AG04450 (cell line): Measurements from ENCODE around the gene BCAR3. TPM values are rescaled to one million over a fixed set of nuclear protein-coding genes. Genes with fewer than 3 reads are reported as not detected.

ENCODE experiments used
- CTCF ChIA-PET: fragments of 300-600, 350-600 bp; formaldehyde crosslinking; extraction: SDS; loops from one replicate; lab custom pipeline; 2022; ENCODE audit warnings: antibody characterized with exemption, inconsistent platforms; lab: Charles Lee
- POLR2A ChIA-PET: fragments of 350-600 bp; formaldehyde crosslinking; extraction: SDS; loops from one replicate; lab custom pipeline; 2021; ENCODE audit warnings: antibody characterized with exemption, inconsistent platforms; lab: Yijun Ruan, JAX
- DNase-seq: peaks from one replicate; pipeline ENCODE4 v3.0.0-alpha.2; 2011; ENCODE audit warnings: low read depth, low spot score
- H3K27ac ChIP-seq: one replicate; pipeline ENCODE4 v1.5.1; 2012; ENCODE audit warnings: low read depth, low read length, control low read depth
- H3K27me3 ChIP-seq: one replicate; pipeline ENCODE4 v1.6.0; 2012; ENCODE audit warnings: low read length; ENCODE audit not compliant: control insufficient read depth, insufficient read depth
- H3K4me3 ChIP-seq: 2 replicates; pipeline ENCODE4 v1.5.1; 2011; ENCODE audit warnings: mild to moderate bottlenecking, low read depth, low read length, control low read depth
- H3K9me3 ChIP-seq: 2 replicates; pipeline ENCODE4 v1.5.1; 2012; ENCODE audit warnings: low read length; ENCODE audit not compliant: control insufficient read depth, insufficient read depth
- polyA plus RNA-seq: library from polyadenylated mRNA; depleted of rRNA; stranded (reverse); fragments of >200 nt; gene quantifications from 2 replicates; pipeline ENCODE4 v1.2.3, GENCODE V29; 2011
- TF ChIP-seq, protein P1 (sequence below): IDR thresholded peaks from 2 replicates; pipeline ENCODE4 v1.5.1; 2011; ENCODE audit warnings: low read depth, low read length, control low read depth, inconsistent platforms

BCAR3 gene
- polyA plus RNA-seq, 1 experiment, result 20.6 TPM

DNA sequence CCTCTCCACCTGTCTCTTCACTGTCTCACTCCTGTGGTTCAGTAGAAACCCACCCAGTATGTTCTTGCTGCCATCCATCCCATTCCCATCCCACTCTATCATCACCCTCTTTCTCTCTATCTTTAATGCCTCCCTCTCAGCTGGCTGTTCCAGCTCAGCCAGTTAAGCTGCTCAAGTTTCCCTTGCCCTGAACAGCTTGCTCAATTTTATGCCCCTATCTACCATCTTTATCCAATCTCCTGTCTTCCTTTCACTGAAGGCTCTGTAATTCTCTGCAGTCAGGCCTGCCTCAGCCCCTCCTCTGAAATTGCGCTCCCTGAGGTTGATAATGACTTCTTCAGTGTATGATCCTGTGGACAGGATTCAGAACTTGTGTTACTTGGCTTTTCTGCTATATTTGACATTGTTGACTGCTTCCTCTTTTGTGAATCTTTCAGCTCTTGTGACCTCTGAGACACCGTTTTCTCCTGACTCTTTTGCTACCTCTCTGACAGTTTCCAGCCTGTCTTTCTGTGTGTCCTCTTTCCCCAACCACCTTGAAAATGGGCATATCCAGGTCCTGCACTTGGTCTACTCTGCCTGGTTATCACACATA is 13.9 kb upstream of the BCAR3 start:
- POLR2A ChIA-PET, result no interaction called here
- DNase-seq, result no peak
- Histone ChIP-seq H3K9me3 (no peaks in the 10 kb centered on the region), H3K27me3 (no peaks in the 10 kb centered on the region), H3K27ac (no peak overlapping the region), H3K4me3 (no peak overlapping the region)
- CTCF ChIA-PET, result interaction anchor here (0.8 to 1.4 kb wide), 2 partner anchors 59 to 66 kb away, joined by 3 to 5 read pairs; no protein-coding TSS in a partner anchor
- TF ChIP-seq, protein P1, sequence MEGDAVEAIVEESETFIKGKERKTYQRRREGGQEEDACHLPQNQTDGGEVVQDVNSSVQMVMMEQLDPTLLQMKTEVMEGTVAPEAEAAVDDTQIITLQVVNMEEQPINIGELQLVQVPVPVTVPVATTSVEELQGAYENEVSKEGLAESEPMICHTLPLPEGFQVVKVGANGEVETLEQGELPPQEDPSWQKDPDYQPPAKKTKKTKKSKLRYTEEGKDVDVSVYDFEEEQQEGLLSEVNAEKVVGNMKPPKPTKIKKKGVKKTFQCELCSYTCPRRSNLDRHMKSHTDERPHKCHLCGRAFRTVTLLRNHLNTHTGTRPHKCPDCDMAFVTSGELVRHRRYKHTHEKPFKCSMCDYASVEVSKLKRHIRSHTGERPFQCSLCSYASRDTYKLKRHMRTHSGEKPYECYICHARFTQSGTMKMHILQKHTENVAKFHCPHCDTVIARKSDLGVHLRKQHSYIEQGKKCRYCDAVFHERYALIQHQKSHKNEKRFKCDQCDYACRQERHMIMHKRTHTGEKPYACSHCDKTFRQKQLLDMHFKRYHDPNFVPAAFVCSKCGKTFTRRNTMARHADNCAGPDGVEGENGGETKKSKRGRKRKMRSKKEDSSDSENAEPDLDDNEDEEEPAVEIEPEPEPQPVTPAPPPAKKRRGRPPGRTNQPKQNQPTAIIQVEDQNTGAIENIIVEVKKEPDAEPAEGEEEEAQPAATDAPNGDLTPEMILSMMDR, result no peak

DNA sequence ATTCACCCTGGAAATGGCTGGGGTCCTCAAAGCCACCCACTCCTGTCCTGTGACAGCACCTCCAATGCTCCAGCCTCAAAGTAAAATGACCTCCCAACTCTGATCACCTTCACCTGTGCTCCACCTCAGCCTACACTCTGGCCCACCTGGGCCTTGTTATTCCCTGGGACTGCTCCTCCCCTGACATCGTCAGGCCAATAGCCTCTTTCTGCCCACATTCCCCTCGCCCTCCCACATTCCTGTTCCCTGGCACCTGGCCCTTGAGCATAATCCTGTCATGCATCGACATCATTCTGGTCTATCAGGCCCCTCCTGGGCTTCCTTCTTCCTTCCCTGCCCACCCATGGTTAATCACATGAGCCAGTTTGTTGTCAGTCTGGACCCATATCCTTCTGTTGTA is 13.2 kb upstream of the BCAR3 start:
- H3K4me3 ChIP-seq, result no peak overlapping the region

GRCh38 chr1:93694039-93694438 is 12.4 kb upstream of the BCAR3 start:
- POLR2A ChIA-PET, result no interaction called here
- Histone ChIP-seq H3K4me3 (no peak overlapping the region), H3K27ac (no peak overlapping the region), H3K9me3 (no peaks in the 10 kb centered on the region), H3K27me3 (no peaks in the 10 kb centered on the region)
- TF ChIP-seq, protein P1, result no peak
- DNase-seq, result no peak
- CTCF ChIA-PET, result interaction anchor here (1.3 to 1.7 kb wide), 2 partner anchors 13 to 42 kb away, joined by 3 to 7 read pairs; partner anchors contain the start of gene BCAR3

More for the DNA sequence above, 13.2 kb upstream of the BCAR3 start:
- CTCF ChIA-PET, result no interaction called here
- Histone ChIP-seq H3K27me3 (no peaks in the 10 kb centered on the region), H3K9me3 (no peaks in the 10 kb centered on the region), H3K27ac (peak overlapping the region; percentile 11)
- POLR2A ChIA-PET, result no interaction called here
- DNase-seq, result no peak
- TF ChIP-seq, protein P1, result no peak

DNA sequence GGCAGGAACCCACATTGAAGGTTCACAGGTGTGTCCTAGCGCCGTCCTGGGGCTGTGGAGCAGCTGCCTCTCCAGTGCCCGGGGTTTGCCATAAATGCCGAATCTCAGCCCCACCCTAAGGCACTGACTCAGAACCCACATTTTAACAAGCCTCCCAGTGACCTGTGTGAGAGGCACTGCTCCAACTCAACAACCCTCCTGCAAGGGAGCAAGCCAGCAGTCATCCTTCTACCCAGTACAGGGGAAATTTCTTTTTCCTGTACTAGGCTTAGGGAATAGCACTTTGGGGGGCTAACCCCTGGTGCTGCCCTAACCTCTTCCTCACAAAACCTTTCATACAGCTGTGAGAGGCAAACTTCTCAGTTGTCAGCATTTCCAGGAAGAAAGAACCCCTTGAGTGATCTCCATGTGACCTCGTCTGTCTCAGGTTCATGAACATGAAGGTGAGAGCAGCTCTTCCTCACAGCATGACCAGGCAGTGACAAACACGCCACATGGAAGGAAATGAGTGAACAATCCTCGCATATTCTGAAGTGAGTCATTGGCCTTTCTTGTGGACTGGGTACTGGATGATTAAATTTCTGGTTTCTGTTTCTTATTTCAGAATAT is 11.4 kb upstream of the BCAR3 start:
- Histone ChIP-seq H3K27me3 (no peaks in the 10 kb centered on the region), H3K27ac (peak overlapping the region; percentile 85), H3K4me3 (no peak overlapping the region), H3K9me3 (no peaks in the 10 kb centered on the region)
- POLR2A ChIA-PET, result interaction anchor here (0.6 to 1.2 kb wide), 3 partner anchors 43 to 227 kb away, joined by 3 to 8 read pairs (median 3); no protein-coding TSS in a partner anchor
- DNase-seq, result no peak
- CTCF ChIA-PET, result interaction anchor here (1.3 to 1.7 kb wide), 3 partner anchors 12 to 64 kb away, joined by 3 to 7 read pairs (median 5); partner anchors contain the start of gene BCAR3
- TF ChIP-seq, protein P1, result no peak

GRCh38 chr1:93692451-93692861 is 10.8 kb upstream of the BCAR3 start:
- DNase-seq, result no peak
- CTCF ChIA-PET, result interaction anchor here (1.5 to 1.7 kb wide), 2 partner anchors 43 to 63 kb away, joined by 5 to 7 read pairs; no protein-coding TSS in a partner anchor
- Histone ChIP-seq H3K9me3 (no peaks in the 10 kb centered on the region), H3K27ac (peak overlapping the region; percentile 85), H3K4me3 (peak overlapping the region; percentile 3; the same call in 1 of the 2 replicates), H3K27me3 (no peaks in the 10 kb centered on the region)
- TF ChIP-seq, protein P1, result no peak
- POLR2A ChIA-PET, result interaction anchor here (1.1 to 1.2 kb wide), 2 partner anchors 43 to 124 kb away, joined by 3 to 8 read pairs; no protein-coding TSS in a partner anchor
